ENCODE data around the gene CACYBP. TPM values are rescaled to one million over a fixed set of nuclear protein-coding genes. Genes with fewer than 3 reads are reported as not detected.

The CACYBP gene
- total RNA-seq, 1 donor from 2014 or later: 156 TPM

DNA sequence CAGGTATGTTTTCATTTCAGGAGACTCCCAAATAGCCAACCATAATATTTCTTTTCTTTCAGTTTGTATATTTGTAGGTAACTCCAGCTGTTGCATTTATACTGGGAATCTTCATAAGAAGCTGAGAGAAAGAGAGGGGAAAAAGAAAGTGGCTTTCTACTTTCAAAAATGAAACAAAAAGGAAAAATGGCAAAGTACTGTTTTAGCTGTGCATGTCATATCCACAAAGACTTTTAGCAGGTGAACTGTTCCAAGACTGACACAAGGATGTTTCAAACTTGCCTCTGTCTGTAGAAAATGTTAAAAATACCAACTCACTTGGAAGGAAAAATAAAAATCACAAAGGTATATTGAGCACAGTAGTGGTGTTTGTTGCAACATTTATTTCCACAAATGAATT, 41.9 kb upstream of the CACYBP start:
- no peak overlapping the region for H3K4me3 ChIP-seq (ENCODE audit: low read depth, low read length)
- no peak for DNase-seq (ENCODE audit: low read depth)
- TF ChIP-seq, protein P1, sequence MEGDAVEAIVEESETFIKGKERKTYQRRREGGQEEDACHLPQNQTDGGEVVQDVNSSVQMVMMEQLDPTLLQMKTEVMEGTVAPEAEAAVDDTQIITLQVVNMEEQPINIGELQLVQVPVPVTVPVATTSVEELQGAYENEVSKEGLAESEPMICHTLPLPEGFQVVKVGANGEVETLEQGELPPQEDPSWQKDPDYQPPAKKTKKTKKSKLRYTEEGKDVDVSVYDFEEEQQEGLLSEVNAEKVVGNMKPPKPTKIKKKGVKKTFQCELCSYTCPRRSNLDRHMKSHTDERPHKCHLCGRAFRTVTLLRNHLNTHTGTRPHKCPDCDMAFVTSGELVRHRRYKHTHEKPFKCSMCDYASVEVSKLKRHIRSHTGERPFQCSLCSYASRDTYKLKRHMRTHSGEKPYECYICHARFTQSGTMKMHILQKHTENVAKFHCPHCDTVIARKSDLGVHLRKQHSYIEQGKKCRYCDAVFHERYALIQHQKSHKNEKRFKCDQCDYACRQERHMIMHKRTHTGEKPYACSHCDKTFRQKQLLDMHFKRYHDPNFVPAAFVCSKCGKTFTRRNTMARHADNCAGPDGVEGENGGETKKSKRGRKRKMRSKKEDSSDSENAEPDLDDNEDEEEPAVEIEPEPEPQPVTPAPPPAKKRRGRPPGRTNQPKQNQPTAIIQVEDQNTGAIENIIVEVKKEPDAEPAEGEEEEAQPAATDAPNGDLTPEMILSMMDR (conservative IDR thresholded peaks at IDR 0.05; ENCODE audit: low read depth, low read length): no peak

GRCh38 chr1:174958396-174958795, 41.4 kb upstream of the CACYBP start:
- TF ChIP-seq, protein P1 (conservative IDR thresholded peaks at IDR 0.05; ENCODE audit: low read depth, low read length): no peak
- DNase-seq (ENCODE audit: low read depth): no peak
- no peak overlapping the region for H3K4me3 ChIP-seq (ENCODE audit: low read depth, low read length)

GRCh38 chr1:174960362-174960761, 39.4 kb upstream of the CACYBP start:
- TF ChIP-seq, protein P1 (conservative IDR thresholded peaks at IDR 0.05; ENCODE audit: low read depth, low read length): no peak
- DNase-seq (ENCODE audit: low read depth): no peak
- H3K4me3 ChIP-seq (ENCODE audit: low read depth, low read length): no peak overlapping the region

- no peak overlapping the region for H3K4me3 ChIP-seq (ENCODE audit: low read depth, low read length)
- TF ChIP-seq, protein P1 (conservative IDR thresholded peaks at IDR 0.05; ENCODE audit: low read depth, low read length): no peak
- no peak for DNase-seq (ENCODE audit: low read depth)
Observed at GRCh38 chr1:174963529-174964125, 36.1 kb upstream of the CACYBP start.

DNA sequence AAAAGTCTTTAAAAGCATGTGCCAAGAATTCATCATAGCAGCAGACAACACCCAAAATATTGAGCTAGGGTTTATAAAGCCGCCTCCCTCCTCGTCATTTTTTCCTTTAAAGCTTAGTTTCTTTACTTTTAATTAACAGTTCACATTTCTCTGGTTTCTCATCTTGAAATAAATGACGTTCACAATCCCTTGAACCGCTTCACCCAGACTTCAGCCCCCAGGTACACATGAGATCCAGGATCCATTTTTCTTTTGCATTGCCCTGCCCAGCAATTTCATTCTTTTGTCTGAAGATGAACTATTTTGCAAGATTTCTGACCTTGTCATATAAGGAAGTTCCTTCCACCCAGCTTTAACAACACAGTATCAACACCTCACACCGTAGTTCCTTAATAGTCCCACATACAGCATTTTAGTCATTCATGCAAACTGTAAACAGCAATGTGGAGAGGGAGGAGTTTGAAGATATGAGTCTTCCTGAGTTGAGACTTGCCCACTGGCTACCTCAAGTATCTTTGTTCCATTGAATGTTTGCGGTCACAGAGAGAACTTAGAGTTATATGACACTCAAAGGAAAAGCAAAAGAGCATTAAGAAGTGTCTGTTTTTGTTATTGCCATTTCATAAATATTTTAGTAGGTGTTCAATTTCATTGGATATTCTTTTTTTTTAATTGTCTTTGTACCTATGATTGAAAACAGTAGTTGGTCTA, 35.3 kb upstream of the CACYBP start:
- TF ChIP-seq, protein P1 (conservative IDR thresholded peaks at IDR 0.05; ENCODE audit: low read depth, low read length): no peak
- no peak for DNase-seq (ENCODE audit: low read depth)
- H3K4me3 ChIP-seq (ENCODE audit: low read depth, low read length): no peak overlapping the region

GRCh38 chr1:174964972-174965361, 34.8 kb upstream of the CACYBP start:
- TF ChIP-seq, protein P1 (conservative IDR thresholded peaks at IDR 0.05; ENCODE audit: low read depth, low read length): no peak
- no peak overlapping the region for H3K4me3 ChIP-seq (ENCODE audit: low read depth, low read length)
- no peak for DNase-seq (ENCODE audit: low read depth)

Data from epithelial cell of proximal tubule (primary cell).